Renal cortex interstitium (tissue), 11 donors: Measurements from ENCODE around the gene PLEKHM2. TPM values are rescaled to one million over a fixed set of nuclear protein-coding genes. Genes with fewer than 3 reads are reported as not detected.

Experiments used
- DNase-seq, 11 donors: peaks; one replicate each; pipeline ENCODE4 v3.0.0-alpha.2; 2013; ENCODE audit warnings: low read depth in 9 of 11, low spot score in 4 of 11; ENCODE audit errors: extremely low read depth in 1 of 11
- polyA plus RNA-seq, 3 donors: library from polyadenylated mRNA; unstranded; fragments of 120-200 nt; gene quantifications; one replicate each; pipeline ENCODE4 v1.2.1, GENCODE V29; 2013; ENCODE audit not compliant: insufficient read length in 3 of 3

The PLEKHM2 gene
- polyA plus RNA-seq, 3 donors = 44.2 to 49.2 (median 45.9) TPM

- no peak for DNase-seq
These were observed 47.9 kb downstream of the PLEKHM2 start for GRCh38 chr1:15731735-15732685.

GRCh38 chr1:15732686-15733081 lies 48.6 kb downstream of the PLEKHM2 start:
- no peak for DNase-seq

GRCh38 chr1:15733218-15733725 lies 49.2 kb downstream of the PLEKHM2 start:
- DNase-seq = no peak

- DNase-seq = no peak
These were observed 49.7 kb downstream of the PLEKHM2 start for GRCh38 chr1:15733726-15734226.

- no peak for DNase-seq
These were observed 50.2 kb downstream of the PLEKHM2 start for GRCh38 chr1:15734296-15734695.

- no peak for DNase-seq
These were observed 50.8 kb downstream of the PLEKHM2 start for GRCh38 chr1:15734901-15735300.

GRCh38 chr1:15735304-15736037 lies 51.4 kb downstream of the PLEKHM2 start:
- no peak for DNase-seq

- DNase-seq = no peak
These were observed 52.1 kb downstream of the PLEKHM2 start, which contains the start of gene SLC25A34 for GRCh38 chr1:15736038-15736891. Gene SLC25A34 (plus strand): TSS chr1:15736258. CDS start chr1:15736486, 228 bp downstream.

GRCh38 chr1:15736892-15737261 lies 52.8 kb downstream of the PLEKHM2 start:
- DNase-seq = no peak

- DNase-seq = no peak
These were observed 53.5 kb downstream of the PLEKHM2 start for GRCh38 chr1:15737324-15738319.

GRCh38 chr1:15738416-15739113 lies 54.4 kb downstream of the PLEKHM2 start:
- no peak for DNase-seq

GRCh38 chr1:15739259-15739658 lies 55.1 kb downstream of the PLEKHM2 start:
- DNase-seq = no peak

- DNase-seq = no peak
These were observed 55.6 kb downstream of the PLEKHM2 start for GRCh38 chr1:15739745-15740144.

- DNase-seq = peak in 9 of 11 donors; percentile 49 to 78 (median 65)
These were observed 57.1 kb downstream of the PLEKHM2 start for GRCh38 chr1:15740924-15741850.

- no peak for DNase-seq
These were observed 58.2 kb downstream of the PLEKHM2 start, which contains the start of gene TMEM82 for GRCh38 chr1:15742339-15742801. Gene TMEM82 (plus strand): TSS chr1:15742499. CDS start chr1:15742560, 61 bp downstream.
